Neural cell (in vitro differentiated cells): Measurements from ENCODE around the gene GIPC1. TPM values are rescaled to one million over a fixed set of nuclear protein-coding genes. Genes with fewer than 3 reads are reported as not detected.

Source experiments
- H2AFZ ChIP-seq: fragments of 200-600, 300-800 bp; sonication (generic), shearing (Covaris generic); 2 replicates; pipeline ENCODE4 v1.6.0; 2014; ENCODE audit warnings: low read depth, mild to moderate bottlenecking, antibody characterized with exemption, low read length, moderate library complexity
- H3F3A ChIP-seq: fragments of 200-600 bp; shearing (Covaris generic); 2 replicates; pipeline ENCODE4 v1.6.1; 2016; ENCODE audit warnings: mild to moderate bottlenecking, moderate library complexity, mixed read lengths, antibody characterized with exemption, low read length; ENCODE audit not compliant: insufficient read depth, poor library complexity, severe bottlenecking
- H3K27ac ChIP-seq: fragments of 200-600, 300-800 bp; sonication (generic), shearing (Covaris generic); 2 replicates; pipeline ENCODE4 v1.5.1; 2014; ENCODE audit warnings: mild to moderate bottlenecking, low read length, moderate library complexity
- H3K27me3 ChIP-seq: fragments of 300-800, 200-600 bp; sonication (generic), shearing (Covaris generic); 2 replicates; pipeline ENCODE4 v1.6.0; 2014; ENCODE audit warnings: mild to moderate bottlenecking, low read depth, low read length, moderate library complexity; ENCODE audit not compliant: insufficient read depth
- H3K36me3 ChIP-seq: fragments of 300-800, 200-600 bp; sonication (generic), shearing (Covaris generic); 2 replicates; pipeline ENCODE4 v1.5.1; 2014; ENCODE audit warnings: mild to moderate bottlenecking, antibody characterized with exemption, low read length, moderate library complexity; ENCODE audit not compliant: insufficient read depth
- H3K4me2 ChIP-seq: fragments of 300-800, 200-600 bp; sonication (generic), shearing (Covaris generic); 2 replicates; pipeline ENCODE4 v1.6.0; 2014; ENCODE audit warnings: mild to moderate bottlenecking, low read length
- H3K4me3 ChIP-seq: fragments of 300-800, 200-600 bp; sonication (generic), shearing (Covaris generic); 2 replicates; pipeline ENCODE4 v1.5.1; 2014; ENCODE audit warnings: mild to moderate bottlenecking, low read length, moderate library complexity
- H3K79me2 ChIP-seq: fragments of 200-600 bp; shearing (Covaris generic); replicated peaks from 2 replicates; pipeline ENCODE4 v1.6.0; 2014; ENCODE audit warnings: mild to moderate bottlenecking, low read length, moderate library complexity; ENCODE audit not compliant: insufficient read depth
- H3K9ac ChIP-seq: fragments of 300-800, 200-600 bp; sonication (generic), shearing (Covaris generic); 2 replicates; pipeline ENCODE4 v1.6.1; 2016; ENCODE audit warnings: mild to moderate bottlenecking, low read length, mixed read lengths
- H3K9me2 ChIP-seq: fragments of 200-600 bp; shearing (Covaris generic); 2 replicates; pipeline ENCODE4 v1.6.1; 2016; ENCODE audit warnings: mild to moderate bottlenecking, low read length, mixed read lengths; ENCODE audit not compliant: insufficient read depth
- H3K9me3 ChIP-seq: fragments of 200-600, 300-800 bp; sonication (generic), shearing (Covaris generic); 2 replicates; pipeline ENCODE4 v1.6.1; 2016; ENCODE audit warnings: mild to moderate bottlenecking, mixed run types, low read length, moderate library complexity, mixed read lengths
- H4K20me1 ChIP-seq: fragments of 200-600 bp; shearing (Covaris generic); 2 replicates; pipeline ENCODE4 v1.6.1; 2016; ENCODE audit warnings: mild to moderate bottlenecking, mixed run types; ENCODE audit not compliant: insufficient read depth
- CTCF ChIP-seq: fragments of 450-650 bp; IDR thresholded peaks from 2 replicates; pipeline ENCODE4 v1.5.1; 2014; ENCODE audit warnings: antibody characterized with exemption, mild to moderate bottlenecking, moderate library complexity; ENCODE audit not compliant: poor library complexity, severe bottlenecking
- EP300 ChIP-seq: fragments of 450-650 bp; conservative IDR thresholded peaks from 2 replicates; pipeline ENCODE4 v1.6.1; 2014; ENCODE audit warnings: antibody characterized with exemption, mild to moderate bottlenecking, moderate library complexity; ENCODE audit not compliant: poor library complexity, severe bottlenecking
- EZH2 ChIP-seq: fragments of 200-600, 300-800 bp; shearing (Covaris generic), sonication (generic); IDR thresholded peaks from 2 replicates; pipeline ENCODE4 v1.6.1; 2014; ENCODE audit warnings: antibody characterized with exemption, low read length, borderline replicate concordance, mild to moderate bottlenecking; ENCODE audit not compliant: insufficient read depth, poor library complexity, severe bottlenecking
- MXI1 ChIP-seq: fragments of 450-650 bp; conservative IDR thresholded peaks from 2 replicates; pipeline ENCODE4 v1.6.1; 2014; ENCODE audit warnings: antibody characterized with exemption, mild to moderate bottlenecking; ENCODE audit not compliant: poor library complexity, severe bottlenecking
- POLR2AphosphoS5 ChIP-seq: IDR thresholded peaks from 2 replicates; pipeline ENCODE4 v1.6.1; 2012
- RAD21 ChIP-seq: fragments of 450-650 bp; conservative IDR thresholded peaks from 2 replicates; pipeline ENCODE4 v1.6.1; 2014; ENCODE audit warnings: antibody characterized with exemption, mild to moderate bottlenecking, moderate library complexity
- REST ChIP-seq: IDR thresholded peaks from 2 replicates; pipeline ENCODE4 v1.6.1; 2012; ENCODE audit warnings: borderline replicate concordance
- SMC3 ChIP-seq: fragments of 450-650 bp; conservative IDR thresholded peaks from 2 replicates; pipeline ENCODE4 v1.6.1; 2014; ENCODE audit warnings: antibody characterized with exemption, mild to moderate bottlenecking, moderate library complexity; ENCODE audit not compliant: poor library complexity
- TAF1 ChIP-seq: IDR thresholded peaks from 2 replicates; pipeline ENCODE4 v1.6.1; 2012; ENCODE audit warnings: low read depth
- polyA plus RNA-seq: library from polyadenylated mRNA; depleted of rRNA; stranded (reverse); fragments of >200 nt; gene quantifications from 2 replicates; pipeline ENCODE4 v1.2.3, GENCODE V29; 2014

The GIPC1 gene
- polyA plus RNA-seq, 1 donor from 2014 or later, result 128 TPM

- H4K20me1 ChIP-seq, result no peaks in the 10 kb centered on the region
- H3K79me2 ChIP-seq, result no peaks in the 10 kb centered on the region
- H3K36me3 ChIP-seq, result no peaks in the 10 kb centered on the region
- no peaks in the 10 kb centered on the region for H3F3A ChIP-seq
- no peak within 1 kb of the TSS for H3K4me2 ChIP-seq
- H3K9me2 ChIP-seq, result no peaks in the 10 kb centered on the region
- TF ChIP-seq TAF1, result no peak
- TF ChIP-seq MXI1, result no peak
- no peak for TF ChIP-seq RAD21
- no peak for TF ChIP-seq CTCF
- no peak for TF ChIP-seq EP300
- no peak for TF ChIP-seq SMC3
- TF ChIP-seq REST, result no peak
- TF ChIP-seq POLR2AphosphoS5, result no peak
- TF ChIP-seq EZH2, result no peak
- no peaks in the 10 kb centered on the region for H3K9me3 ChIP-seq
- no peak within 1 kb of the TSS for H2AFZ ChIP-seq
- no peak within 1 kb of the TSS for H3K27ac ChIP-seq
- no peak within 1 kb of the TSS for H3K9ac ChIP-seq
- H3K4me3 ChIP-seq, result no peak within 1 kb of the TSS
- H3K27me3 ChIP-seq, result no peaks in the 10 kb centered on the region
These were observed 20.5 kb downstream of the GIPC1 start, which contains the start of gene PTGER1 for GRCh38 chr19:14475251-14476073. Gene PTGER1 (minus strand): TSS chr19:14475354. CDS start chr19:14474320, 1,034 bp downstream.

GRCh38 chr19:14474827-14475226 is 21.1 kb downstream of the GIPC1 start:
- Histone ChIP-seq H3K27me3 (no peaks in the 10 kb centered on the region), H4K20me1 (no peaks in the 10 kb centered on the region), H3K9ac (no peak overlapping the region), H3K36me3 (no peaks in the 10 kb centered on the region), H3F3A (no peaks in the 10 kb centered on the region), H3K4me3 (no peak overlapping the region), H3K9me3 (no peaks in the 10 kb centered on the region), H3K27ac (no peak overlapping the region), H3K79me2 (no peaks in the 10 kb centered on the region), H2AFZ (no peak overlapping the region), H3K4me2 (no peak overlapping the region), H3K9me2 (no peaks in the 10 kb centered on the region)
- TF ChIP-seq EP300 (no peak), RAD21 (no peak), EZH2 (no peak), MXI1 (no peak), REST (no peak), TAF1 (no peak), POLR2AphosphoS5 (no peak), CTCF (no peak), SMC3 (no peak)
